Skeletal muscle tissue (tissue), 4 donors: ENCODE results near the gene KMT2B. TPM values are rescaled to one million over a fixed set of nuclear protein-coding genes. Genes with fewer than 3 reads are reported as not detected.

ENCODE experiments used
- H3K27ac ChIP-seq: one replicate; pipeline ENCODE4 v1.7.0; 2013; ENCODE audit warnings: mild to moderate bottlenecking, low read depth, low read length, inconsistent platforms
- H3K27me3 ChIP-seq, 3 donors: one replicate each; pipeline ENCODE4 v1.7.0; 2013; ENCODE audit warnings: low read length in 3 of 3; ENCODE audit not compliant: control insufficient read depth in 3 of 3, insufficient read depth in 3 of 3
- H3K36me3 ChIP-seq, 3 donors: one replicate each; pipeline ENCODE4 v1.7.0; 2013; ENCODE audit warnings: low read length in 3 of 3; ENCODE audit not compliant: control insufficient read depth in 3 of 3, insufficient read depth in 3 of 3
- H3K4me1 ChIP-seq, 3 donors: one replicate each; pipeline ENCODE4 v1.7.0; 2013; ENCODE audit warnings: low read length in 3 of 3, mild to moderate bottlenecking in 3 of 3; ENCODE audit not compliant: control insufficient read depth in 3 of 3, insufficient read depth in 3 of 3
- H3K4me3 ChIP-seq, 3 donors: one replicate each; pipeline ENCODE4 v1.7.0; 2013; ENCODE audit warnings: low read length in 3 of 3
- H3K9ac ChIP-seq, 3 donors: one replicate each; pipeline ENCODE4 v1.7.0; 2013; ENCODE audit warnings: low read length in 3 of 3, mild to moderate bottlenecking in 3 of 3, moderate library complexity in 2 of 3, low read depth in 1 of 3
- H3K9me3 ChIP-seq, 3 donors: one replicate each; pipeline ENCODE4 v1.7.0; 2013; ENCODE audit warnings: low read length in 3 of 3; ENCODE audit not compliant: control insufficient read depth in 3 of 3
- total RNA-seq: library from RNA; depleted of rRNA; stranded (reverse); fragments of >200 nt; gene quantifications from one replicate; pipeline ENCODE4 v1.2.3, GENCODE V29; 2014
- donor health status: Osteomylitis.

KMT2B gene, protein sequence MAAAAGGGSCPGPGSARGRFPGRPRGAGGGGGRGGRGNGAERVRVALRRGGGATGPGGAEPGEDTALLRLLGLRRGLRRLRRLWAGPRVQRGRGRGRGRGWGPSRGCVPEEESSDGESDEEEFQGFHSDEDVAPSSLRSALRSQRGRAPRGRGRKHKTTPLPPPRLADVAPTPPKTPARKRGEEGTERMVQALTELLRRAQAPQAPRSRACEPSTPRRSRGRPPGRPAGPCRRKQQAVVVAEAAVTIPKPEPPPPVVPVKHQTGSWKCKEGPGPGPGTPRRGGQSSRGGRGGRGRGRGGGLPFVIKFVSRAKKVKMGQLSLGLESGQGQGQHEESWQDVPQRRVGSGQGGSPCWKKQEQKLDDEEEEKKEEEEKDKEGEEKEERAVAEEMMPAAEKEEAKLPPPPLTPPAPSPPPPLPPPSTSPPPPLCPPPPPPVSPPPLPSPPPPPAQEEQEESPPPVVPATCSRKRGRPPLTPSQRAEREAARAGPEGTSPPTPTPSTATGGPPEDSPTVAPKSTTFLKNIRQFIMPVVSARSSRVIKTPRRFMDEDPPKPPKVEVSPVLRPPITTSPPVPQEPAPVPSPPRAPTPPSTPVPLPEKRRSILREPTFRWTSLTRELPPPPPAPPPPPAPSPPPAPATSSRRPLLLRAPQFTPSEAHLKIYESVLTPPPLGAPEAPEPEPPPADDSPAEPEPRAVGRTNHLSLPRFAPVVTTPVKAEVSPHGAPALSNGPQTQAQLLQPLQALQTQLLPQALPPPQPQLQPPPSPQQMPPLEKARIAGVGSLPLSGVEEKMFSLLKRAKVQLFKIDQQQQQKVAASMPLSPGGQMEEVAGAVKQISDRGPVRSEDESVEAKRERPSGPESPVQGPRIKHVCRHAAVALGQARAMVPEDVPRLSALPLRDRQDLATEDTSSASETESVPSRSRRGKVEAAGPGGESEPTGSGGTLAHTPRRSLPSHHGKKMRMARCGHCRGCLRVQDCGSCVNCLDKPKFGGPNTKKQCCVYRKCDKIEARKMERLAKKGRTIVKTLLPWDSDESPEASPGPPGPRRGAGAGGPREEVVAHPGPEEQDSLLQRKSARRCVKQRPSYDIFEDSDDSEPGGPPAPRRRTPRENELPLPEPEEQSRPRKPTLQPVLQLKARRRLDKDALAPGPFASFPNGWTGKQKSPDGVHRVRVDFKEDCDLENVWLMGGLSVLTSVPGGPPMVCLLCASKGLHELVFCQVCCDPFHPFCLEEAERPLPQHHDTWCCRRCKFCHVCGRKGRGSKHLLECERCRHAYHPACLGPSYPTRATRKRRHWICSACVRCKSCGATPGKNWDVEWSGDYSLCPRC (N-terminal part only)
- total RNA-seq = 5.7 TPM

DNA sequence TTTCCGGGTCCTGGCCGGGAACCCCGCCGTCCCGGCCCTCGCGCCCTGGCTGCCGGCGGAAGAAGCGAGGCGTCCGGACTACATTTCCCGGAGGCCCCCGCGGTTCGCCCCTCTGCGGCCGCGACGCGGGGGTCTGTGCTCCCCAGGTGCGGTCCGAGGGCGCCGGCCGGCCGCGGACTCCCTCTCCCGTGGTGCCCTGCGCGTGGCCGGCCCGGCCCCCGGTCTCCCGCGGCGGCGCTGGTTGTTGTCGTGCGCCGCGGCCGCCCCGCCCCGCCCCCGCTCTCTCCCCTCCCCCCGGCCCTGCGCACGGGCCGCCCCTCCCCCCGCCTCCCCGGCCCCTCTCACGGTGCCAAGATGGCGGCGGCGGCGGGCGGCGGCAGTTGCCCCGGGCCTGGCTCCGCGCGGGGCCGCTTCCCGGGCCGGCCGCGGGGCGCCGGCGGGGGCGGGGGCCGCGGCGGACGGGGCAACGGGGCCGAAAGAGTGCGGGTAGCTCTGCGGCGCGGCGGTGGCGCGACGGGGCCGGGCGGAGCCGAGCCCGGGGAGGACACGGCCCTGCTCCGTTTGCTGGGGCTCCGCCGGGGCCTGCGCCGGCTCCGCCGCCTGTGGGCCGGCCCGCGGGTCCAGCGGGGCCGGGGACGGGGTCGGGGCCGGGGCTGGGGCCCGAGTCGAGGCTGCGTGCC, at the start of gene KMT2B:
Gene KMT2B, plus strand, starts transcription at position 339 of the 680 bp plus-strand sequence. Its CDS starts 16 bp downstream, at position 355.
- H3K27me3 ChIP-seq = no peaks in the 10 kb centered on the region
- H3K4me1 ChIP-seq = peaks cover 26 to 39% (median 26%) of the 10 kb centered on the region in 3 donors
- H3K9me3 ChIP-seq = no peaks in the 10 kb centered on the region
- H3K9ac ChIP-seq = peak within 1 kb of the TSS; percentile 88 to 92 (median 91)
- peak within 1 kb of the TSS; percentile 72 for H3K27ac ChIP-seq
- peak within 1 kb of the TSS; percentile 82 to 95 (median 93) for H3K4me3 ChIP-seq
- peaks cover 18 to 24% (median 19%) of the 10 kb centered on the region in 3 donors for H3K36me3 ChIP-seq

DNA sequence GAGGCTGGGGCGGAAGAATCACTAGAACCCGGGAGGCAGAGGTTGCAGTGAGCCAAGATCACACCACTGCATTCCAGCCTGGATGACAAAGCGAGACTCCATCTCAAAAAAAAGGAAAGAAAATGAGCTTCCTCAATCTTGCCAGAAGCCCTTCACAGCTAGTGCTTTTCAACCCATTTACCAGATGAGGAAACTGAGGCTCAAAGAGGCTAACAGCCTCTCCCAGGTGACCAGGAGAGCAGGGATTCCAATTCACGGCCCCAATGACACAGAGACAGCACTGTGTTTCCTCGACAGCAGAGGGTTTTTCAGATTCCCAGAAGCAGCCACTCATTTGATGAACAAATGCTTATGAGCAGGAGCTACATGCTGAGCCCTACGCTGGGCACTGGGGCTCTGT, 48.2 kb upstream of the KMT2B start:
- Histone ChIP-seq H3K36me3 (peaks cover 0 to 3% (median 2%) of the 10 kb centered on the region in 3 donors), H3K27me3 (peaks cover 21 to 29% (median 23%) of the 10 kb centered on the region in 3 donors), H3K9ac (no peak overlapping the region), H3K4me1 (peaks cover 0 to 6% (median 4%) of the 10 kb centered on the region in 3 donors), H3K9me3 (no peaks in the 10 kb centered on the region), H3K4me3 (no peak overlapping the region), H3K27ac (no peak overlapping the region)

DNA sequence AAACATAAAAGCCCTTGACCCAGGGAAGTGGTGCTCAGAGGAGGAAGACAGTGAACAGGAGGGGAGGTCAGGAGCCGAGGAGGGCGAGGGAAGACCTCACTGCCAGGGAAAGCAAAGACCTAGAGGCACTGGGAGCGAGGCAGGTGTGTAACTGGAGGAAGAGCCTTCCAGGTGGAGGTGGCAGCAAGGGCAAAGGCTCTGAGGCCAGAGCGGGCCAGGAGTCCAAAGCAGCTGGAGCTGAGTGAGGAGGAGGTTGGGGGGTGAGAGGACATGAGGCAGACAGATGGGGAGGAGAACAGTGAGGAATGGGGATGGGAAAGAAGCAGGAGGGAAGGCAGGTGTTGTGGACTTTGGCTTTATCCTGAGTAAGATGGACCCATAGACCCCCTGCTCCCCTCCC, 47.8 kb upstream of the KMT2B start:
- Histone ChIP-seq H3K27ac (no peak overlapping the region), H3K4me1 (peaks cover 0 to 6% (median 4%) of the 10 kb centered on the region in 3 donors), H3K4me3 (no peak overlapping the region), H3K27me3 (peaks cover 21 to 31% (median 25%) of the 10 kb centered on the region in 3 donors), H3K9ac (no peak overlapping the region), H3K36me3 (peaks cover 0 to 2% (median 2%) of the 10 kb centered on the region in 3 donors), H3K9me3 (no peaks in the 10 kb centered on the region)

DNA sequence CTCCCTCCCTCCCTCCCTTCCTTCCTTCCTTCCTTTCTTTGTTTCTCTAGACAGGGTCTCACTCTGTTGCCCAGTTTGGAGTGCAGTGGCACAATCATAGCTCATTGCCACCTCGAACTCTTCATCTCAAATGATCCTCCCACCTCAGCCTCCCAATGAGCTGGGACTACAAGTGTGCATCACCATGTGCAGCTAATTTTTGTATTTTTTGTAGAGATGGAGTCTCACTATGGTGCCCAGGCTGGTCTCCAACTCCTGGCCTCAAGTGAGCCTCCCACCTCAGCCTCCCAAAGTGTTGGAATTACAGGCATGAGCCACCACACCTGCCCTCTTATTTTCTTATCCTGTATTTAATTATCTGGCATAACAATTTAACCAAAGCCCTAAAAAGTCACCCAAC, 47.1 kb upstream of the KMT2B start:
- Histone ChIP-seq H3K27me3 (peaks cover 23 to 34% (median 28%) of the 10 kb centered on the region in 3 donors), H3K36me3 (no peaks in the 10 kb centered on the region), H3K9me3 (no peaks in the 10 kb centered on the region), H3K4me1 (peaks cover 0 to 6% (median 4%) of the 10 kb centered on the region in 3 donors), H3K27ac (no peak overlapping the region), H3K4me3 (no peak overlapping the region), H3K9ac (no peak overlapping the region)

DNA sequence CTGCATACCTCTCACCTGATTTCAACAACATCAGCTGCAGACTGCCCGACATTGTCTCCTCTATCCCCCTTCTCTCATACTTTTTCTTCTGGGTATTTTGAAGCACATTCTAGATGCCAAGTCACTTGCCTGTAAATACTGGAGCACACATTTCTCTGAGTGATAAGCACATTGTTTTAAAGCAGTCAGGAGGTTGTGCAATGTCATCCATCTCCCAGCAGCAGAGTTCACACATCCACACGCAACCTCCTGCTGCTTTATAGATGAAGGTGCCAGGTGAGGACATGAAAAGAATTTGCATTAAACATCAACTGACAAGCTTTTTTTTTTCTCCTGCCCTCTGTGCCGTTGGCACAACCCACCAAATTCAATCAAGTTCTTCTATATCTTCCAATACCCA, 46.0 kb upstream of the KMT2B start:
- peaks cover 25 to 36% (median 32%) of the 10 kb centered on the region in 3 donors for H3K27me3 ChIP-seq
- H3K36me3 ChIP-seq = no peaks in the 10 kb centered on the region
- H3K9ac ChIP-seq = no peak overlapping the region
- peaks cover 0 to 6% (median 4%) of the 10 kb centered on the region in 3 donors for H3K4me1 ChIP-seq
- H3K9me3 ChIP-seq = no peaks in the 10 kb centered on the region
- no peak overlapping the region for H3K4me3 ChIP-seq
- no peak overlapping the region for H3K27ac ChIP-seq

DNA sequence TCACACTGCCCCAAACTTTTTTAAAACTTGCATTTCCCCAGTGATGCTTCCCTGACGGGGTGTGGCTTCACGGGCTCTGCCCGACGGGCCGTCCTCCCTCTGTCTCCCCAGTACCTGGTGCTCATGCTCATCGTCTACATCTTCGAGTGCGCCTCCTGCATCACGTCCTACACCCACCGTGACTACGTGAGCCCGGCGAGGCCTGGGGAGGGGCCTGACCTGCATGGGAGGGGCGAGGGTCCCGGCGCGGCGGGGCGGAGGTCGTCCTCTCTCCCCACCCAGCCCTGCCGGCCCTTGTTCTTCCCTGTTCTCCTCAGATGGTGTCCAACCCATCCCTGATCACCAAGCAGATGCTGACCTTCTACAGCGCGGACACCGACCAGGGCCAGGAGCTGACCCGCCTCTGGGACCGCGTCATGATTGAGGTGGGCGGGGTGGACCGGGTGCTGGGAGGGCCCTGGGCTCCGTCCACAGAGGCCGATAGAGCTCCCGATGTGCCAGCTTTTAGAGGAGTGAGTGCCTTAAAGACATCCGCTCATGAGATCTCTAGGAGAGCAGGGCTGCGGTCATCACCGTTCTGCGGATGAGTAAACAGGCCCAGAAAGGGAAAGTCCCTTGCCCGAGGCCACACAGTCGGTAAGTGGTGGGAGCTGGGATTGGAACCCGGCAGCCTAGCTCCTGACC, 44.5 kb upstream of the KMT2B start:
- no peak overlapping the region for H3K27ac ChIP-seq
- H3K4me1 ChIP-seq = peaks cover 0 to 6% (median 4%) of the 10 kb centered on the region in 3 donors
- H3K9me3 ChIP-seq = no peaks in the 10 kb centered on the region
- peak overlapping the region in 1 of 3 donors; percentile 43 for H3K4me3 ChIP-seq
- H3K9ac ChIP-seq = peak overlapping the region in 1 of 3 donors; percentile 25
- H3K36me3 ChIP-seq = no peaks in the 10 kb centered on the region
- peaks cover 27 to 36% (median 32%) of the 10 kb centered on the region in 3 donors for H3K27me3 ChIP-seq

DNA sequence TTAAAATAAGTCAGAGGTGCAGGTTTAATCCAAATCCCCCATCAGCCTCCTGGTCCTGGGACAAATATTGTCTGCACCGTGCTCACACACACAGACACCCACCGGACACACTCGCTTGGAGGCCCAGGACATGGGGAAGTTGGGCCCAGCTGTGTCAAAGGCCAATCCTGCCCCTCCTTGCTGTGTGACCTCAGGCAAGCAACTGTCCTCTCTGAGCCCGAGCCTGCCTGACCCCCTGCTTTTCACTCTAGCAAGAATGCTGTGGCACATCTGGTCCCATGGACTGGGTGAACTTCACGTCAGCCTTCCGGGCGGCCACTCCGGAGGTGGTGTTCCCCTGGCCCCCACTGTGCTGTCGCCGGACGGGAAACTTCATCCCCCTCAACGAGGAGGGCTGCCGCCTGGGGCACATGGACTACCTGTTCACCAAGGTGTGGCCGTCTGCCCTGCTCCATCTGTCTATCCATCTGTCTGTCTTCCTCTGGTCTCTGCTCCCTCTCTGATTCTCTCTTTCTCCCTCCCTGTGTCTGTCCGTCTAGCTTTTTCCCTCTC, 42.1 kb upstream of the KMT2B start:
- no peaks in the 10 kb centered on the region for H3K36me3 ChIP-seq
- H3K27ac ChIP-seq = no peak overlapping the region
- no peak overlapping the region for H3K4me3 ChIP-seq
- peaks cover 0 to 6% (median 4%) of the 10 kb centered on the region in 3 donors for H3K4me1 ChIP-seq
- H3K27me3 ChIP-seq = peaks cover 22 to 28% (median 28%) of the 10 kb centered on the region in 3 donors
- no peak overlapping the region for H3K9ac ChIP-seq
- H3K9me3 ChIP-seq = no peaks in the 10 kb centered on the region

DNA sequence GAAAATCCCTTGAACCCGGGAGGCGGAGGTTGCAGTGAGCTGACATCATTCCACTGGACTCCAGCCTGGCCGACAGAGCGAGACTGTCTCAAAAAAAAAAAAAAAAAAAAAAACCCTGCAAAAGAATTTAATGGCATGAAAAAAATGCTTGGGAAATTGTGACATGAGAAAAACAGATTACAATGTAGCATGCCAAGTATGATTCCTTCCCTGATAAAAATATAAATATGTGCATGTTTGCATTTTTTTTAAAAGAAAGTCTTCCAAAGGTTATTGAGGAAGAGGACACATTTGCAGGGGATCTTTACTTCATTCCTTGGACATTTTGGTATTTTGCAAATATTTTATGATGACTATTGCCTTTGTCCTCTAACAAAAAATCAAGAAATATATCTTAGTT, 28.0 kb upstream of the KMT2B start:
- Histone ChIP-seq H3K9ac (no peak overlapping the region), H3K4me1 (no peaks in the 10 kb centered on the region), H3K36me3 (no peaks in the 10 kb centered on the region), H3K27me3 (no peaks in the 10 kb centered on the region), H3K27ac (no peak overlapping the region), H3K4me3 (no peak overlapping the region), H3K9me3 (no peaks in the 10 kb centered on the region)
